Measurements from ENCODE around the gene METRNL. TPM values are rescaled to one million over a fixed set of nuclear protein-coding genes. Genes with fewer than 3 reads are reported as not detected.
"Not testable (repeated sequence)": the region's sequence is repeated elsewhere in the genome, so short reads cannot be mapped to it uniquely, and the experiment has no call there.

The METRNL gene
- total RNA-seq, 1 experiment from 2014 or later, result 30.6 TPM

GRCh38 chr17:83031321-83031945 is 48.0 kb upstream of the METRNL start:
- no peaks in the 10 kb centered on the region for H3K9me3 ChIP-seq (ENCODE audit: low read length)
- no peaks in the 10 kb centered on the region for H3K27me3 ChIP-seq (ENCODE audit: low read length)
- no TSS peak for BruUV-seq (replicated peaks)
- DNase-seq (no peak), ATAC-seq (no peak)
- no peaks in the 10 kb centered on the region for H3F3A ChIP-seq (ENCODE audit: low read length, unreplicated experiment)
- no peaks in the 10 kb centered on the region for H3K4me1 ChIP-seq (ENCODE audit: insufficient read depth, low read length)
- H3K27ac ChIP-seq (ENCODE audit: low read length), result no peak overlapping the region
- peaks cover 9% of the 10 kb centered on the region; the same call in 1 of the 2 replicates for H3K36me3 ChIP-seq (ENCODE audit: low read depth, low read length)
- no peak overlapping the region for H3K4me3 ChIP-seq (ENCODE audit: low read length)
- H2AFZ ChIP-seq (ENCODE audit: low read length), result no peak overlapping the region
- CTCF ChIA-PET, result no interaction called here
- intact Hi-C loops (cut with micrococcal nuclease), result no loop called here
- H4K20me1 ChIP-seq (ENCODE audit: low read length), result no peaks in the 10 kb centered on the region
- POLR2A ChIA-PET (ENCODE audit: unreplicated experiment), result no interaction called here
- TF ChIP-seq EZH2phosphoT487 (IDR thresholded peaks at IDR 0.05; ENCODE audit: borderline replicate concordance, low read length), result no peak
- TF ChIP-seq EZH2 (IDR thresholded peaks at IDR 0.05; ENCODE audit: low read length, unreplicated experiment), result no peak
- TF ChIP-seq CTCF (conservative IDR thresholded peaks at IDR 0.05; ENCODE audit: low read depth, low read length), result no peak
- no peaks in the 10 kb centered on the region for H3K9me2 ChIP-seq (replicated peaks; ENCODE audit: low read length)
- no peaks in the 10 kb centered on the region for H3K79me2 ChIP-seq (ENCODE audit: low read length)
- no peak overlapping the region for H3K4me2 ChIP-seq (ENCODE audit: low read length)
- H3K9ac ChIP-seq (ENCODE audit: low read length), result no peak overlapping the region

GRCh38 chr17:83031946-83032451 is 47.4 kb upstream of the METRNL start:
- H3K4me1 ChIP-seq (ENCODE audit: insufficient read depth, low read length); H3K4me2 ChIP-seq (ENCODE audit: low read length); H3K27ac ChIP-seq (ENCODE audit: low read length); H3K36me3 ChIP-seq (ENCODE audit: low read depth, low read length); intact Hi-C loops (cut with micrococcal nuclease); H3K4me3 ChIP-seq (ENCODE audit: low read length); CTCF ChIA-PET; H3K9me2 ChIP-seq (replicated peaks; ENCODE audit: low read length); H3K9ac ChIP-seq (ENCODE audit: low read length); H3K79me2 ChIP-seq (ENCODE audit: low read length); ATAC-seq; H3F3A ChIP-seq (ENCODE audit: low read length, unreplicated experiment); DNase-seq; H2AFZ ChIP-seq (ENCODE audit: low read length); H3K9me3 ChIP-seq (ENCODE audit: low read length); BruUV-seq (replicated peaks); H4K20me1 ChIP-seq (ENCODE audit: low read length); H3K27me3 ChIP-seq (ENCODE audit: low read length); POLR2A ChIA-PET (ENCODE audit: unreplicated experiment): not testable (repeated sequence)

GRCh38 chr17:83032781-83033180 is 46.6 kb upstream of the METRNL start:
- H3K27ac ChIP-seq (ENCODE audit: low read length), result no peak overlapping the region
- H3K9me3 ChIP-seq (ENCODE audit: low read length), result no peaks in the 10 kb centered on the region
- H3K27me3 ChIP-seq (ENCODE audit: low read length), result no peaks in the 10 kb centered on the region
- intact Hi-C loops (cut with micrococcal nuclease), result no loop called here
- no peak overlapping the region for H3K9ac ChIP-seq (ENCODE audit: low read length)
- no peaks in the 10 kb centered on the region for H3K79me2 ChIP-seq (ENCODE audit: low read length)
- H3F3A ChIP-seq (ENCODE audit: low read length, unreplicated experiment), result no peaks in the 10 kb centered on the region
- ATAC-seq (no peak), DNase-seq (no peak)
- no peaks in the 10 kb centered on the region for H3K4me1 ChIP-seq (ENCODE audit: insufficient read depth, low read length)
- H3K4me2 ChIP-seq (ENCODE audit: low read length), result no peak overlapping the region
- BruUV-seq (replicated peaks), result no TSS peak
- no peaks in the 10 kb centered on the region for H3K9me2 ChIP-seq (replicated peaks; ENCODE audit: low read length)
- ChIA-PET CTCF (no interaction called here), POLR2A (ENCODE audit: unreplicated experiment) (no interaction called here)
- TF ChIP-seq EZH2phosphoT487 (IDR thresholded peaks at IDR 0.05; ENCODE audit: borderline replicate concordance, low read length), result no peak
- TF ChIP-seq EZH2 (IDR thresholded peaks at IDR 0.05; ENCODE audit: low read length, unreplicated experiment), result no peak
- TF ChIP-seq CTCF (conservative IDR thresholded peaks at IDR 0.05; ENCODE audit: low read depth, low read length), result no peak
- H3K36me3 ChIP-seq (ENCODE audit: low read depth, low read length), result peaks cover 9% of the 10 kb centered on the region; the same call in 1 of the 2 replicates
- H4K20me1 ChIP-seq (ENCODE audit: low read length), result no peaks in the 10 kb centered on the region
- H2AFZ ChIP-seq (ENCODE audit: low read length), result no peak overlapping the region
- no peak overlapping the region for H3K4me3 ChIP-seq (ENCODE audit: low read length)

Measured in PC-3 (cell line).